OCI-LY7 (cell line): ENCODE results near the gene HYI. TPM values are rescaled to one million over a fixed set of nuclear protein-coding genes. Genes with fewer than 3 reads are reported as not detected.
A peak's percentile ranks its signal among the peaks of the same experiment; 100 is the strongest.

ENCODE experiments used
- BruUV-seq: library from RNA; stranded (reverse); fragments of 400-500 nt; replicated peaks from 2 replicates; lab custom pipeline; 2021; lab: Mats Ljungman, UMichigan
- CTCF ChIA-PET: fragments of 300-600 bp; sonication (Branson Sonifier 250); formaldehyde crosslinking; loops from one replicate; lab custom pipeline; 2022; ENCODE audit warnings: antibody characterized with exemption; ENCODE audit not compliant: unreplicated experiment; lab: Charles Lee
- POLR2A ChIA-PET: fragments of 300-600 bp; sonication (Branson Sonifier 250); formaldehyde crosslinking; loops from one replicate; lab custom pipeline; 2022; ENCODE audit warnings: antibody characterized with exemption; lab: Charles Lee
- DNase-seq: peaks from one replicate; pipeline ENCODE4 v3.0.0-alpha.2; 2015; ENCODE audit warnings: low spot score
- H2AFZ ChIP-seq: fragments of 200-600 bp; sonication (generic), shearing (Covaris generic); 2 replicates; pipeline ENCODE4 v1.6.1; 2014; ENCODE audit warnings: mild to moderate bottlenecking, antibody characterized with exemption, low read length, moderate library complexity
- H3K27ac ChIP-seq: fragments of 200-600 bp; sonication (generic); 2 replicates; pipeline ENCODE4 v1.5.1; 2014; ENCODE audit warnings: mixed run types, low read depth, mild to moderate bottlenecking, moderate library complexity, low read length, inconsistent platforms; ENCODE audit not compliant: poor library complexity, severe bottlenecking
- H3K36me3 ChIP-seq: fragments of 200-600 bp; sonication (generic); 2 replicates; pipeline ENCODE4 v1.6.1; 2014; ENCODE audit warnings: mild to moderate bottlenecking, antibody characterized with exemption, low read length, moderate library complexity, mixed read lengths; ENCODE audit not compliant: insufficient read depth
- H3K4me1 ChIP-seq: fragments of 200-600 bp; sonication (generic); 2 replicates; pipeline ENCODE4 v1.5.1; 2014; ENCODE audit warnings: mild to moderate bottlenecking, low read length; ENCODE audit not compliant: insufficient read depth, poor library complexity, severe bottlenecking
- H3K4me2 ChIP-seq: fragments of 200-600 bp; sonication (generic); 2 replicates; pipeline ENCODE4 v1.6.1; 2014; ENCODE audit warnings: mild to moderate bottlenecking, low read length
- H3K4me3 ChIP-seq: fragments of 200-600 bp; sonication (generic); 2 replicates; pipeline ENCODE4 v1.5.1; 2014; ENCODE audit warnings: mild to moderate bottlenecking, low read depth, low read length; ENCODE audit not compliant: poor library complexity, severe bottlenecking
- H3K79me2 ChIP-seq: fragments of 200-600 bp; sonication (generic); 2 replicates; pipeline ENCODE4 v1.6.1; 2016; ENCODE audit warnings: low read depth, mild to moderate bottlenecking, low read length, moderate library complexity, mixed read lengths; ENCODE audit not compliant: insufficient read depth
- H3K9me2 ChIP-seq: fragments of 200-600 bp; sonication (generic); 2 replicates; pipeline ENCODE4 v1.6.1; 2016; ENCODE audit warnings: mild to moderate bottlenecking, low read length, mixed read lengths; ENCODE audit not compliant: insufficient read depth
- H3K9me3 ChIP-seq: fragments of 200-600 bp; sonication (generic); 2 replicates; pipeline ENCODE4 v1.6.1; 2014; ENCODE audit warnings: mild to moderate bottlenecking, mixed run types, low read length, mixed read lengths
- H4K20me1 ChIP-seq: fragments of 200-600 bp; sonication (generic); 2 replicates; pipeline ENCODE4 v1.6.1; 2014; ENCODE audit warnings: mild to moderate bottlenecking, antibody characterized with exemption, low read length, moderate library complexity, mixed read lengths; ENCODE audit not compliant: insufficient read depth
- EZH2phosphoT487 ChIP-seq: fragments of 200-600 bp; sonication (generic); IDR thresholded peaks from 2 replicates; pipeline ENCODE4 v1.6.1; 2018; ENCODE audit warnings: low read depth, borderline replicate concordance, mild to moderate bottlenecking, mixed run types, antibody characterized with exemption, low read length, moderate library complexity, mixed read lengths
- intact Hi-C: fragments of 100-400 bp; cut with micrococcal nuclease; formaldehyde crosslinking; loops from one replicate; pipeline ENCODE4 v1.10.0; 2022; ENCODE audit not compliant: unreplicated experiment
- total RNA-seq, 2 experiments: library from RNA; depleted of rRNA in 1 of 2; stranded (reverse); fragments of >200 nt in 1 of 2; shearing (Covaris generic) in 1 of 2; gene quantifications; 2 replicates each; pipeline ENCODE4 v1.2.3, GENCODE V29; 2014 to 2022
- TF ChIP-seq, protein P1 (sequence below): fragments of 200-600 bp; sonication (generic); conservative IDR thresholded peaks from 2 replicates; pipeline ENCODE4 v1.5.1; 2014; ENCODE audit warnings: mild to moderate bottlenecking, antibody characterized with exemption, low read length, moderate library complexity, mixed read lengths

Gene HYI
- total RNA-seq, 2 experiments from 2014 or later, result not detected

DNA sequence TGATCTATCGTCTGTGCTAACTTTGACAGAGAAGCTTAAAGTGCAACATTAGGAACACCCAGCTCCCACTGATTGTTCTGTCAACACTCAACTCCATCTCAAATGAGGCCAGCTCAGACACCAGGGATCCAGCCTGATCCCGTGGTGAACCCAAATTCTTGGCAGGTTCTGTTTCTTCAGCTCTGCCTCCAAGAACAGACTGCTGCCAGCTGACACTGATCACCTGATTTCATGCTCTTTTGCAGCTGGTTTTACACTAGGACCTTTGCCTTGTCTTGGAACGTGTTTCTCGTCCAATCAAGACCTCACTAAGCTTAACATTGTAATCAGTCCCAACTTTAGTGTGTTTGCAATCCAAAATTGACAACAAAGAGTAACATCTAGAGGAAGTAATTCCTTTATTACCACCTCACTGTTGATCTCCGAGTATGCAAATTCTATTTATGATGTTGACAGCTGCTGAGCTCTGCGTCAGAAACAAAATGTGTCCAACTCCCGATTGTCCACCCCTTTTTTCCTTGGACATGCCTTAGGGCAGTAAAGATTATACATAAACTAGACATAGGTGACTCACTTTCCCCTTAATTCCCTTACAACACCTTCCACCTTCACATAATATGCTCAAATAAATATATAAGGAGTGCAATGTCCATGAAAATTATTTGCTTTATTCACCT, 1.6 kb upstream of the HYI start:
- no peaks in the 10 kb centered on the region for H3K79me2 ChIP-seq
- H2AFZ ChIP-seq, result no peak overlapping the region
- no peaks in the 10 kb centered on the region for H3K9me2 ChIP-seq
- TSS peak; percentile 48 for BruUV-seq
- TF ChIP-seq, protein P1, sequence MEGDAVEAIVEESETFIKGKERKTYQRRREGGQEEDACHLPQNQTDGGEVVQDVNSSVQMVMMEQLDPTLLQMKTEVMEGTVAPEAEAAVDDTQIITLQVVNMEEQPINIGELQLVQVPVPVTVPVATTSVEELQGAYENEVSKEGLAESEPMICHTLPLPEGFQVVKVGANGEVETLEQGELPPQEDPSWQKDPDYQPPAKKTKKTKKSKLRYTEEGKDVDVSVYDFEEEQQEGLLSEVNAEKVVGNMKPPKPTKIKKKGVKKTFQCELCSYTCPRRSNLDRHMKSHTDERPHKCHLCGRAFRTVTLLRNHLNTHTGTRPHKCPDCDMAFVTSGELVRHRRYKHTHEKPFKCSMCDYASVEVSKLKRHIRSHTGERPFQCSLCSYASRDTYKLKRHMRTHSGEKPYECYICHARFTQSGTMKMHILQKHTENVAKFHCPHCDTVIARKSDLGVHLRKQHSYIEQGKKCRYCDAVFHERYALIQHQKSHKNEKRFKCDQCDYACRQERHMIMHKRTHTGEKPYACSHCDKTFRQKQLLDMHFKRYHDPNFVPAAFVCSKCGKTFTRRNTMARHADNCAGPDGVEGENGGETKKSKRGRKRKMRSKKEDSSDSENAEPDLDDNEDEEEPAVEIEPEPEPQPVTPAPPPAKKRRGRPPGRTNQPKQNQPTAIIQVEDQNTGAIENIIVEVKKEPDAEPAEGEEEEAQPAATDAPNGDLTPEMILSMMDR, result no peak
- no peak for TF ChIP-seq EZH2phosphoT487
- no peaks in the 10 kb centered on the region for H3K4me1 ChIP-seq
- CTCF ChIA-PET, result no interaction called here
- no peak overlapping the region for H3K4me3 ChIP-seq
- POLR2A ChIA-PET, result no interaction called here
- no peak overlapping the region for H3K27ac ChIP-seq
- DNase-seq, result no peak
- H4K20me1 ChIP-seq, result no peaks in the 10 kb centered on the region
- H3K36me3 ChIP-seq, result peaks cover 16% of the 10 kb centered on the region; the same call in 1 of the 2 replicates
- no peaks in the 10 kb centered on the region for H3K9me3 ChIP-seq
- no peak overlapping the region for H3K4me2 ChIP-seq
- intact Hi-C loops, result no loop called here

DNA sequence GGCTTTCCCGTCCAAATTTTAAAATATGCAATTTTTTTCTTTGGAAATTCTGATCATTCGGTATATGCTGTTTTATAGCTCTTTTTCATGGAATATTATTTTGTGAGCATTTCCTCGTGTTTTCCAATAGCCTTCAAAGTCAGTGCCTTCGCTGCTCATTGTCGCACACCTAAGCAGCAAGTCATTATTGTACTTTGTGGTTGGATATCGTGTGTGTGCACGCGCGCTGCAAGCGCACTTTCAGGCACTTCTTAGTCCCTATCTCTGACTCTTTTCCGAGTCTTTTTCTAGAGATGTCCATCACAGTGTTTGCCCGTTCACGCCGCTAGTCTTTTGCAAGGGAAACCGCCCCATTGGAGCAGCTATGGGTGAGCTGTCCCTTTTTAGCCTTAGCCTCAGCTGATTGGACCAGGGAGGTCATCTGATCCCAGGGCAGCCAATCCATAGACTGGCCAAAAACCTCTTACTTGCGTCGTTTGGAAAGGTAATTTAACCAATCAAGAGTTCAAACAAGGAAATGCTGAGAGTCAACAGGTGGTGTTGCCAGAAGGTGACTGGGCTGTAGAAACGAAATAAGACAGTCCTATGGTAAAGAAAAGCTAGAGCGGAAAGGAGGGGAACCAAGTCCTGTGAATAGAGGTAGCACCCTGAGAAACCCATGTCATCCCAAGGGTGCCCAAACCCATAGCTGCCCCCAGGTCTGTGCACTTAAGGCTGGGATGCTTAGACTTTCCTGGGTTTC, 710 bp upstream of the HYI start:
- DNase-seq, result peak; percentile 22
- Histone ChIP-seq H3K79me2 (no peaks in the 10 kb centered on the region), H3K36me3 (peaks cover 21% of the 10 kb centered on the region; the same call in 1 of the 2 replicates), H4K20me1 (no peaks in the 10 kb centered on the region), H3K4me1 (no peaks in the 10 kb centered on the region), H3K27ac (no peak overlapping the region), H3K4me2 (peak overlapping the region; percentile 47; the same call in 1 of the 2 replicates), H3K9me3 (no peaks in the 10 kb centered on the region), H3K9me2 (no peaks in the 10 kb centered on the region), H3K4me3 (no peak overlapping the region), H2AFZ (no peak overlapping the region; the same call in 1 of the 2 replicates)
- CTCF ChIA-PET, result no interaction called here
- peak; percentile 73; the same call in 1 of the 2 replicates for TF ChIP-seq EZH2phosphoT487
- TF ChIP-seq, protein P1, result no peak
- intact Hi-C loops, result no loop called here
- no TSS peak for BruUV-seq
- POLR2A ChIA-PET, result interaction anchor here (0.6 to 1.1 kb wide), 3 partner anchors 9 to 1754 kb away, joined by 3 to 5 read pairs (median 3); no protein-coding TSS in a partner anchor
